ENCODE data around the gene SLITRK3. TPM values are rescaled to one million over a fixed set of nuclear protein-coding genes. Genes with fewer than 3 reads are reported as not detected.

The SLITRK3 gene
- total and polyA plus RNA-seq, 11 donors, result not detected

DNA sequence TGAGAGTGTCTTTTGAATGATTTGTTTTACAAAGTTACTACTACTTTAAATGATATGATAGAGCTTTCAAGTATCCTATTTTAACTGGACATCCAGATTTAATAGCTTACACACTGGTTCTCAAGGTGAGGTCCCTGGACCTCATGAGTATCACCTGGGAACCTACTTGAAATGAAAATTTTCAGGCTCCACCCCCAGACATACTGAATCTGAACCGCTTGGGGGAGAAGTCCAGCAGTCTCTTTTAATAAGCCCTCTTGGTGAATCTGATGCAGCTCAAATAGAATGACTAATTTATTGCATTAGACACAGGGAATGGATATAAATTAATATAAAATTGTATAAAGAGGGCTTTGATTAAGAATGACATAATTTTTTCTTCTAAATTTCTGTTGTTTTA lies 29.4 kb upstream of the SLITRK3 start:
- 42 to 56% (median 49%) methylated on average over 1 of the region's 1 CpG for WGBS, 4 donors
- intact Hi-C loops (cut with DNase I), result no loop called here
- no peaks in the 10 kb centered on the region for H3K4me1 ChIP-seq
- peaks cover 0 to 4% (median 0%) of the 10 kb centered on the region in 9 donors for H3K27me3 ChIP-seq
- DNase-seq, result no peak
- no peak overlapping the region for H3K27ac ChIP-seq
- no peaks in the 10 kb centered on the region for H3K36me3 ChIP-seq
- no peak overlapping the region for H3K4me3 ChIP-seq
- H3K9me3 ChIP-seq, result no peaks in the 10 kb centered on the region
- no peak for ATAC-seq
- TF ChIP-seq, protein P1, sequence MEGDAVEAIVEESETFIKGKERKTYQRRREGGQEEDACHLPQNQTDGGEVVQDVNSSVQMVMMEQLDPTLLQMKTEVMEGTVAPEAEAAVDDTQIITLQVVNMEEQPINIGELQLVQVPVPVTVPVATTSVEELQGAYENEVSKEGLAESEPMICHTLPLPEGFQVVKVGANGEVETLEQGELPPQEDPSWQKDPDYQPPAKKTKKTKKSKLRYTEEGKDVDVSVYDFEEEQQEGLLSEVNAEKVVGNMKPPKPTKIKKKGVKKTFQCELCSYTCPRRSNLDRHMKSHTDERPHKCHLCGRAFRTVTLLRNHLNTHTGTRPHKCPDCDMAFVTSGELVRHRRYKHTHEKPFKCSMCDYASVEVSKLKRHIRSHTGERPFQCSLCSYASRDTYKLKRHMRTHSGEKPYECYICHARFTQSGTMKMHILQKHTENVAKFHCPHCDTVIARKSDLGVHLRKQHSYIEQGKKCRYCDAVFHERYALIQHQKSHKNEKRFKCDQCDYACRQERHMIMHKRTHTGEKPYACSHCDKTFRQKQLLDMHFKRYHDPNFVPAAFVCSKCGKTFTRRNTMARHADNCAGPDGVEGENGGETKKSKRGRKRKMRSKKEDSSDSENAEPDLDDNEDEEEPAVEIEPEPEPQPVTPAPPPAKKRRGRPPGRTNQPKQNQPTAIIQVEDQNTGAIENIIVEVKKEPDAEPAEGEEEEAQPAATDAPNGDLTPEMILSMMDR (IDR thresholded peaks at IDR 0.05), result no peak
- no peak for TF ChIP-seq POLR2A (IDR thresholded peaks at IDR 0.05)

DNA sequence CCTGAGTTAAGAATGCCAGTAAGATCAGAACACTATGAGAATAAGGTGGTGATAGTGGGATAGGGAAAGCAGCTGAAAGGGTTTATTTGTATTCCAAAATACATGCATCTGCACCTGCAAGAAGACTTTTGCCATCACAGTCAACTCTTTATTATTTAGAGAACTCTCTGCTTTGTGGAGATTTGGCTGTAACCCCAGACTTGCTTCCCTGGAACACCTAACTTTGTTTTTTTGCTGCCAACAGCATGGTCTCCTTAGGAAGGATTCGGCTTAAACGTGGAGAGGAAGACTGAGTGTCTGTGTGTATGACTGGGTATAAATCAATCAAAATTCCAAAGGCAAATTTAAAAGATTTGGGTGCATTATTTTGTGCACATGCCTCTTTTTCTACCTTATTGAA lies 21.6 kb upstream of the SLITRK3 start:
- H3K4me3 ChIP-seq, result no peak overlapping the region
- TF ChIP-seq POLR2A (IDR thresholded peaks at IDR 0.05), result no peak
- TF ChIP-seq, protein P1 (IDR thresholded peaks at IDR 0.05), result no peak
- no peaks in the 10 kb centered on the region for H3K9me3 ChIP-seq
- 58 to 73% (median 66%) methylated on average over 2 of the region's 2 CpGs for WGBS, 4 donors
- DNase-seq (no peak), ATAC-seq (no peak)
- intact Hi-C loops (cut with DNase I), result no loop called here
- no peak overlapping the region for H3K27ac ChIP-seq
- H3K27me3 ChIP-seq, result peaks cover 0 to 2% (median 0%) of the 10 kb centered on the region in 9 donors
- no peaks in the 10 kb centered on the region for H3K36me3 ChIP-seq
- no peaks in the 10 kb centered on the region for H3K4me1 ChIP-seq

DNA sequence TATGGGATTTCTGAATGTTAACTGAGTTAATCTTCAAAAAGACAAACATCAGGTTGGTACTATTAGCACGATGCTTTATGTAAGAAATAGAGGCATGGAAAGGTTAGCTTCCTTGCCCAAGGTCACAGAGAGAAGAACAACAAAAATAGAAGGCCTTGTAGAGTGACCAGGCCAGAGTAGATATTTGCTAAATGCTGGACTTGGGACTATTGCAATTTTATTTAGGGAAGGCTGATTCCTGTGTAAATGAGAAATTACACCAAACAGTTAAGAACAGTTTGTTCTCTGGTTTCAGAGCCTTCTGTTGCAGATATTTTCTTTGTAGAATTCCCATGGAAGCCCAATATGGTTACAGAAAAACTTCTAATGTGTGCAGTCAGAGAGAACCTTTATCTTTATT lies 16.4 kb upstream of the SLITRK3 start:
- Histone ChIP-seq H3K27ac (no peak overlapping the region), H3K36me3 (no peaks in the 10 kb centered on the region), H3K4me3 (no peak overlapping the region), H3K27me3 (no peaks in the 10 kb centered on the region), H3K4me1 (no peaks in the 10 kb centered on the region), H3K9me3 (no peaks in the 10 kb centered on the region)
- ATAC-seq (no peak), DNase-seq (no peak)
- intact Hi-C loops (cut with DNase I), result no loop called here
- no peak for TF ChIP-seq POLR2A (IDR thresholded peaks at IDR 0.05)
- TF ChIP-seq, protein P1 (IDR thresholded peaks at IDR 0.05), result no peak
- 67 to 82% (median 74%) methylated on average over 1 of the region's 1 CpG for whole genome bisulfite sequencing, 4 donors

- H3K27ac ChIP-seq, result no peak overlapping the region
- TF ChIP-seq, protein P1 (IDR thresholded peaks at IDR 0.05), result no peak
- no peak for TF ChIP-seq POLR2A (IDR thresholded peaks at IDR 0.05)
These were observed 15.5 kb upstream of the SLITRK3 start for GRCh38 chr3:165211721-165212120.

More at GRCh38 chr3:165211721-165212120, 15.5 kb upstream of the SLITRK3 start:
- Histone ChIP-seq H3K9me3 (no peaks in the 10 kb centered on the region), H3K4me1 (peaks cover 0 to 4% (median 0%) of the 10 kb centered on the region in 12 donors), H3K4me3 (no peak overlapping the region), H3K27me3 (no peaks in the 10 kb centered on the region), H3K36me3 (no peaks in the 10 kb centered on the region)
- no peak for ATAC-seq
- intact Hi-C loops (cut with DNase I), result no loop called here
- 79 to 90% (median 85%) methylated on average over 4 of the region's 4 CpGs for WGBS, 4 donors
- DNase-seq, result no peak
